GM10266 (cell line): Measurements from ENCODE around the gene BAD.
A peak's percentile ranks its signal among the peaks of the same experiment; 100 is the strongest.

Experiments used
- DNase-seq: peaks from one replicate; pipeline ENCODE4 v3.0.0; 2012; ENCODE audit errors: extremely low spot score
- CTCF ChIP-seq: IDR thresholded peaks from 2 replicates; pipeline ENCODE4 v1.5.1; 2012; ENCODE audit warnings: mild to moderate bottlenecking, low read depth; ENCODE audit not compliant: control insufficient read depth, insufficient read depth; ENCODE audit errors: missing control alignments

Gene BAD

GRCh38 chr11:64238999-64239398, 45.5 kb downstream of the BAD start:
- TF ChIP-seq CTCF, result no peak

GRCh38 chr11:64238076-64238475, 46.4 kb downstream of the BAD start:
- no peak for DNase-seq
- TF ChIP-seq CTCF, result no peak

More at GRCh38 chr11:64238999-64239398, 45.5 kb downstream of the BAD start:
- no peak for DNase-seq

- no peak for TF ChIP-seq CTCF
- no peak for DNase-seq
Measured at GRCh38 chr11:64237484-64237951, 46.9 kb downstream of the BAD start.

- no peak for DNase-seq
Measured at GRCh38 chr11:64235437-64236161, 48.9 kb downstream of the BAD start.

GRCh38 chr11:64234647-64235379, 49.7 kb downstream of the BAD start:
- DNase-seq, result peak; percentile 67
- no peak for TF ChIP-seq CTCF

More at GRCh38 chr11:64235437-64236161, 48.9 kb downstream of the BAD start:
- TF ChIP-seq CTCF, result no peak

GRCh38 chr11:64233913-64234586, 50.4 kb downstream of the BAD start, which contains the start of gene VEGFB:
VEGFB (plus strand) TSS chr11:64234584; CDS start chr11:64234834, 250 bp downstream.
- DNase-seq, result peak; percentile 92
- TF ChIP-seq CTCF, result no peak
